ENCODE results near the gene GSK3A.

GSK3A gene

DNA sequence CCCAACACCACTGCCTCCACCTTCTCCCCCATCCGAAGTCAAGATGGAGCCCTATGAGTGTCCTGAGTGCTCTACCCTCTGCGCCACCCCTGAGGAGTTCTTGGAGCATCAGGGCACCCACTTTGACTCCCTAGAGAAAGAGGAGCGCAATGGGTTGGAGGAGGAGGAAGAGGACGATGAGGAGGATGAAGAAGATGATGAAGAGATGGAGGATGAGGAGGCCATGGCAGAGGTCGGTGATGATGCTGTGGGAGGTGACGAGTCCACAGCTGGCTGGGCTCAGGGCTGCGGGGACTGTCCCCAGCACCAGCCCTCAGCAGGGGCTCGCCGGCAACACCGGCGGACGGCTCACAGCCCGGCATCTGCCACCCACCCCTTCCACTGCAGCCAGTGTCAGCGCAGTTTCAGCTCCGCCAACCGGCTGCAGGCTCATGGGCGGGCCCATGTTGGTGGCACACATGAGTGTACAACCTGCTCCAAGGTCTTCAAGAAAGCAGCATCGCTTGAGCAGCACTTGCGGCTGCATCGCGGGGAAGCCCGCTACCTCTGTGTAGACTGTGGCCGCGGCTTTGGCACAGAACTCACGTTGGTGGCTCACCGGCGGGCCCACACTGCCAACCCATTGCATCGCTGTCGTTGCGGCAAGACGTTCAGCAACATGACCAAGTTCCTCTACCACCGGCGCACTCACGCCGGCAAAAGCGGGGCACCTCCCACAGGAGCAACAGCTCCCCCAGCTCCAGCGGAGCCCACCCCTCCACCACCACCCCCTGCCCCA lies 17.3 kb downstream of the GSK3A start:
- no peak for DNase-seq (ENCODE audit: low spot score)

DNA sequence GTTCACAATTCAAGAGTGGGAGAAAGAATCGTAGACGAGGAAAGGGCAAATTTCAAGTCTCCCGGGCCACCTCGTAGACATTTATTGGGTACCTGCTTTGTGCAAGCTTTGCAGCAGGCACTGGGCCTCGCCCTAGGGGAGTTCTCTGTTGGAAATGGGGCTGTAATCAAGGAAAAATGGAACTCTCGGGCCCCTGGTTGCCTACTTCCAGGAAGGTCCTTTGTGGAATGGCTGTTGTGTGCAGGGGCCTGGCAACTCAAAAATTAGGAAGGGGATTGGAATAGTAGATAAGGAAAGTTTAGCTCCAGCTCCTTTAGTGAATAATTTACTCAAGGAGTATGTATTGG lies 21.7 kb downstream of the GSK3A start:
- DNase-seq (ENCODE audit: low spot score), result no peak

DNA sequence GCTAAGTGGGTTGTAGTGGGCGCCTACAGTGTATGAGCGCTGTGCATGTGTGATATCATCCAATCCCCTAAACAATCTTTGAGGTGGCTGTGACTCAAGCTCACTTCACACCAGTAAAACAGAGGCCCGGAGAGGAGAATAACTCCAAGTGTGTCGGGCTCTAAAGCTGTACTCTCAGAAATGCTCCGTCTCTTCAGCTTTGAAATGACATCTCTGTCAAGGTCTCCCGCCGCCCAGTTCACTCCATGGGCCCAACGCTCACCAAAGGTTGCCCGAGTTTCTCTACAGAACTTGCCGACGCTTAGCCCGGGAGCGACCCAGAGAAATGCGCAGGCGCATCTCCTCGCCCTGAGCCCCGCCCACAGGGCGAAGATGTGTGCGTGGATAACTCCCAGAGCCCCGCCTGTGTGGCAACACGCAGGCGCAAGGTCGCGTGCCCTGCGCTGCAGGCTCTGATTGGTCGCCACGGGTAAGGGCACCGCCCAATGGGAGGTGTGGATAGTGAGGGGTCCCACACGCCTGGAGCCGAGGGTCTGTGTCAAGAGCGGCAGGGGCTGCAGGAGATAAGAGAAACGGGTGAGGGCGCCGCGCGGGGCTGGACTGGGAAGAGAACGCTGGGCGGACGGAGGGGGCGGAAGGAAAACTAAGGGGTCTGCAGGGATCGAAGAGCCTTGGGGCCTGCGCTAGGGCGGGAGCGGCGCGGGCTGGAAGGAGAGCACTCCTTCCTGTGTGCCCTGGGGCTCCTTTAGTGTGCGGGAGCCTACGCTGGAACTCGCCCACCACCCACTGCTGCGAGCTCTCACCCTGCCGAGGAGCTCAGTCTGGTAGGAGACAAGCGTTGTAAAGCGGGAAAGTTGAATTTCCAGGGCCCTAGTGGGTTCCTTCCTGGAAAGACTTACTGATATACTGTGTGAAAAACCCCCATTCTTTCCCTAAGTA lies 22.3 kb downstream of the GSK3A start, which contains the start of gene ZNF526:
Gene ZNF526 (plus strand): TSS at position 501 of the 939 bp plus-strand sequence. CDS start 4,092 bp downstream, outside the sequence.
- DNase-seq (ENCODE audit: low spot score), result peak; percentile 97

DNA sequence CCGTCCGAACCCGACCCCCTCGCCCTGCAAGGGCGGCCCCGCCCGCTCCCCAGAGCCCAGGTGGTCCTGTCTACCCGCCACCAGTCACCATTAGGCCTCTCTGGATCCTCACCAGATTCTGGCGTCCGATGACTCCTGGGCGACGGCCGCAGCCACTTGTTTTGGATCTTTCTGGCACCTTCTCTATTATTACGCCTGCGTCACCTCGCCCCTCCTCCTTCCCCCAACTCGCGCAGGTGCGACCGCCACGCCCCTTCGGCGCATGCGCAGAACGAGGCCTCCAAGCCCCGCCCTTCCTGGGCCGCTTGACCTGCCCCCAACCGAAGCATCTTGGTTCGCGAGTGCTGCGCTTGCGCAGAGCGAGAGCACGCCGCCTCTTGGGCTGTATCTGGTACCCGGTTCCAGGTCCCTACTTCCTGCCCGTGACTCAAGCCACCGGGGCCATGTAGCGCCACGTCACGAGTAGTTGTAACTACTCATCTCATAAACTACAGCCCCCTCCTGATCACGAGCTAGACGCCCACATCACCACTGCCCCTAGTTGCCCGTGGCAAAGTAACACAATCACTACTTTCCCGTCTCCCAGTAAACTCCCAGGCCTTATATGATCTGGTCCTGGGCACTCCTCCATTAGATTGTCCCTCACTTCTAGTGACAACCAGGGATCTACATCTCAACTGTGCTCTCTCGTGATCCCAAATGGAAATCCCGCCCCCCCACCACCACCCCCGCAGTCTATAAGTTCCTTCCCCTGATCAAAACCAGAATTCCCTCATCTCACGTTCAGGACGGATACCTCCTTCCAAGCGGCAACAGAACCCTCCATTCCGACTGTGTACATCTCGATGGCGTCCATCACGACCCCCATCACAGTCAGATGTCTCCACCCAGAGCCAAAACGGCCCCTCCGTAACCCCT lies 24.6 kb downstream of the GSK3A start, which contains the start of gene DEDD2:
Gene DEDD2 (minus strand): TSS at position 158 of the 918 bp plus-strand sequence. CDS start 670 bp downstream, outside the sequence.
- DNase-seq (ENCODE audit: low spot score), result peak; percentile 100

DNA sequence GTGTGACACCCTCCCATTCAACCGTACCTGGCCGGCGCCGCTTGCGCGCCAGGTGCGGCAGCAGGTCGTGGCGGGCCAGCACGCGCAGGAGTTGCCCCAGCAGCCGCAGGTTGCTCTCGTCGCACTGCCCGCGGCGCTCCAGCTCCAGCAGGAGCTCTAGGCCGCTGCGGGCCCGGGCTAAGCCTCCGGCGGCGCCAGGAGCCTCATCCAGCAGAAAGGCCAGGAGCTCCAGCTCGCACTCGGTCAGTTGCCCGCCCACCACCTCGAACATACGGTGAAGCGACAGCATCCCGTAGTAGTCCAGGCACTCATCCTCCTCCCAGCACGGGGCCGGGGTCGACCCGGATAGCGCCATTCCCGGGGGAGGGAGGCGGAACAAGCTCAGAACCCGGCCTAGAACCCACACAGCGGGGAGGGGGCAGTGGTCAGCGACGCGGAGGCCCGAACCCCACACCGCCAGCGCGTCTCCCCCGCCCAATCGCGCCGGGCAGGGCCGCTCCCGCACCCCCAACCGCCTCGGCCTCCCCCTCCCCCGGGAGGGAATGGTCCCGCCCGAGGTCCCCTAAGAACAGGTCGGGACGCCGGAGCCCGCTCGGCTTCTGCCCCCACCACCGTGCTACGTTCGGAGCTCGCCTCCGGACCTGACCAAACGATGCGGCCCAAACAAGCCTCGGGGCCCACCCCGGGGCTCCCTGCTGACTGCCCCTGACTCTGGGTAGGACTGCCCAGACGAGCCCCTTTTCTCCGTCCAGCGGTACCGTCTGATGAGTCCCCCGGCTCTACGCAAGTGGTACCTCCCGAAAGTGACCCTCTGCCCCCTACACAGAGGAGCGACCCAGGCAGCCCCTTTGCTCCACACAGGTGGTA lies 25.5 kb downstream of the GSK3A start:
- DNase-seq (ENCODE audit: low spot score), result no peak

DNA sequence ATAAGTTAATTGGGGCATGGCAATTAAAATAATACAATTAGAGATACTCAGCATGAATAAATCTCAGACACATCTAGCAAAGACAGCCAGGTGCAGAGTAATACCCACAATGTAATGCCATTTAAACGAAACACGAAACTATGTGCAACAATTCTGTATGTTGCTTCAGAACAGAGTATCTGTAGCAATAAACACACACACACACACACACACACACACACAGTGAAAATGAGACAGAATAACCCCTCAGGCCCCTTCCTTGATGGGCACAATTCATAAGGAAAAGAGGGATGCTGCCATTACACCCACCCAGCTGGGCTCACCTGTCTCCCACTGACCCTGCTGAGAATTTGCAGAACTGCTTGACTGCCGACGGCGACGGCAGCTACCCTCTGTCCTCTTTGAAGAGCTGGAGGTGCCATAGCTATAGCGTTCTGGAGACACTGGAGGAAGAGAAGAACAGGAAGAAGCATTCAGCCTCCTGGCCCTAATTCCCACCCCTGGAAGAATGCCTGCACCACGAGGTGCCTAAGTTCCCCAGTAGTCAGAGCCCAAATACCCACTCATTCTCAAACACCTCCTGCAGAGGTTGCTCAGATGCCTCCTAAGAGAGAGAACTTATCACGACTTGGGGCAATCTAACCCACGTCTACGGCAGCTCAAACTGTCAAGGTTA lies 27.5 kb downstream of the GSK3A start:
- DNase-seq (ENCODE audit: low spot score), result no peak

DNA sequence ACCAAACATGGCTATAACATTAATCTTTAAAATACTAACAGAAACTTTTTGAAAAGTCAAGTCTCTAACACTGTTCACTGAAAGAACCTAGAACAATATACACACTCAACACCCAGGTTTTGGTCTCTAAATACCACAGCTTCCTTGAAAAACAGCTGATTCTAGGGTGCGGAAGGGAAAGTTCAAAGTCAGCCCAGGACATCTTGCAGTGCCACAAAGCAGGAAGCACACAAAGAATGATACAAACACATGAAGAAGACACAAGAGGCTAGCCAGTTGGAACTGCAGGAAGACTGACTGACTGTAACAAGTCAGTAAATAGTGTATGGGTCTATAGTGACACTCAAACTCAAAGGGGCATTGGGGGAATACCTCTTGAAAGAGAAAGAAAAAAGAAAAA lies 29.5 kb downstream of the GSK3A start:
- no peak for DNase-seq (ENCODE audit: low spot score)

DNA sequence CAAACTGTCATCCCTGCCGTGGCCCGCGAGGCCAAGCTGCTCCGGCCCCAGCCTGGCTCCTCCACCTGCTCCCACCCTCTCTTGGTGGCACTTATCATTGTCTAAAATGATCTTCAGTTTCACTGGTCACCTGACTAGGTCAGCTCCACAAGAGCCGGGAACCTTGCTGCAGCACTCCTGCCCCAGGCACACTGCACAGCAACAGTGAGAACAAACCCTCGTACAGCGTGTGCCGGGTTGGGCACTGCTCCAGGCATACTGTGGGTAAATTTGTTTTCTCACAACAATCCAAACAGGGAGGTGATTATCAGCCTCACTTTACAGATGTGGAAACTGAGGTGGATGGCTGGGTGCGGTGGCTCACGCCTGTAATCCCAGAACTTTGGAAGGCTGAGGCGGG lies 33.8 kb downstream of the GSK3A start:
- DNase-seq (ENCODE audit: low spot score), result no peak

DNA sequence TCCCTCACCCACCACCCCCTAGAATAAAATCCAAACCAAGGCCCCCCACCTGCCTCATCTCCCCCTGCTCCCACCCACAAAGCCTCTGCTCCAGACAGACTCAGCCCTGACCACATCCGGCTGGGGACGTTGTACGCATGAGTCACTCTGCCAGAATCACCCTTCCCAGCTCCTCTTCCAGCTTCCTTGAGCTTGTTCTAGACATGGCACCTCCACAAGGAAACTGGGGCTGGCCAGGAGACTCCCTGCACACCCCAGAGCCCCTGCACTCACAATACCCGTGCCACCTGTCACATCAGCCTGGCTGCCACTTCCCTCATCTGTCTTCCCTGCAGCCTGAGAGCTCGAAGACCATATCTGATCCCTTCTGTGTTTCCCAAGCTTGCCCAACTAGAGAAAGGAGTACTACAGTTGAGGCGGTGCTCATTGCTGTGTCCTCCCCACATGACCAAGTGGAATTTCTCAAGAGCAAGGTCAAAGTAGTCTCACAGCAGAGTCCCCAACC lies 34.6 kb downstream of the GSK3A start:
- peak; percentile 37 for DNase-seq (ENCODE audit: low spot score)

DNA sequence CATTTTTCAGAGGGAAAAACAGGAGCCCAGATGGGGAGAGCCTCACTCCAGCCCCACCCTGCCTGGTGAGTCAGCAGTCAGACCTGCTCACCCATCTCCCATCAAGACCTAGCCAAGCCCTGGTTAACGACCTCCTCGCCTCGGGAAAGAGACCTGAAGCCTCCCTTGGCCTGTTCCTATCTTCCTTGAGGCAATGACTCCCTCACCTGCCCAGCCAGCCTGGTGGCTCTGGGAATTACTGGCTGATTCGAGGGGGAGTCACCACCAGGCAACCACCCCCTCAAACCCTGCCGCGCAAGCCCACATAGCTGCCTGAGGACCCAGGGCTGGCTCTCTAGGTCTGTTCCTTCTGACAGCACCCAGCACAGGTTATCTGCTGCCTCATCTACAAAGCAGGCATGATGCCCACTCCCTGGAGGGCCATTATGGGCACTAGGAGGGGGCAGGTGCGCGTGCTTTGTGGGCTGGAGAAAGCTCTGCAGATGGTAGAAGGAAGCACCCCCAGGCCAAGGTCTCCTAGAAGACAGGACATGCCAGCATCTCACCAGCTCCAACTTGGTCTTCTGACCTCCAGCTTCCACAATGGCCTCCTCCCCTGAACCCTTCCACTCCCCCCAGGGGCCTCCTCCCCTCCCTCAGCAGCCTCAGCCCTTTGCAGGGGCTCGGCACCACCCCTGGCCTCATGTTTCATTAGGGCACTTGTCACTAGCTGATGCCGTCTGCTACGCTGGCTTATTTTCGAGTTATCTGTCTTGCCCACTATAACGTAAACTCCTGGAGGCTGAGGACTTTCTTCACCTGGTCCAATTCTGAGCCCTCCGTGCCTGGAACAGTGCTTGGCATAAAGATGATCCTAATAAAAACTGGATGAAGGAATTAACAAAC lies 35.3 kb downstream of the GSK3A start:
- DNase-seq (ENCODE audit: low spot score), result no peak

DNA sequence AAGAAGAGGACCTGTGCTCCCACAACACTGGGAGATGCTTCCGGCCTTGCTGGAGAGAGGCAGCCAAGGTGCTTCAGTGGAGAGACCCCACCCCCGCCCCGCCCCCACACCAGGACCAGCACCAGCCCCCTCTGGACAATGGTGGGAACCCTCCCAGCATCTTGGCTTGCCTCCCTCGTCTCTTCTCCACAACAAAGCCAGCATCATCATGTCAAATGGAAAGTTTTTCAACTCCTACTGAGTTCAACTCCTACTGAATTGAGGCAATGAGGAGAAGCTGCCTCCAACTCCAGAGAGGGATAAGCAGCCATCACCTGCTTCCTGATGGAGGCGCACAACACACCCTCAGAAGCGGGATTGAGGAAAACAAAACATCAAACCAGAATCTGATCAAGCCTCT lies 37.7 kb downstream of the GSK3A start:
- no peak for DNase-seq (ENCODE audit: low spot score)

DNA sequence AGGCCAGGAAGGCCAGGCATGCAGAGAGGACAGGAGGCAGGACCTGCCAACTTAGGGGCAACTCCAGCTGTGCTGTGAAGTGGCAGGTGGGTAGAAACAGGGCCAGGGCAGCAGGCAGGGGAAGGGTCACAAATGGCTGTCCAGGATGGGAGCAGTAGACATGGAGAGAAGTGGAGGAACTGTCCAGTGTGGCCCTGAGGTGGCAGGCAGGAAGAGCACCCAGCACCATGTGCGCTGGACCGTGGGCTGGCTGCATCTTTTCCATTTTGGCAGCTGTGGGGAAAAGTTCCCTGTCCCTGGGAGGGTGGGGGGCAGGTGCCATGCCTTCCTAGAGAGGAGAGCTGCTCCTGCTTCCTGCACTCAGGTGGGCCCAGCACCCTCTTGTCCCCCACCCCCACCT lies 38.7 kb downstream of the GSK3A start:
- DNase-seq (ENCODE audit: low spot score), result no peak

DNA sequence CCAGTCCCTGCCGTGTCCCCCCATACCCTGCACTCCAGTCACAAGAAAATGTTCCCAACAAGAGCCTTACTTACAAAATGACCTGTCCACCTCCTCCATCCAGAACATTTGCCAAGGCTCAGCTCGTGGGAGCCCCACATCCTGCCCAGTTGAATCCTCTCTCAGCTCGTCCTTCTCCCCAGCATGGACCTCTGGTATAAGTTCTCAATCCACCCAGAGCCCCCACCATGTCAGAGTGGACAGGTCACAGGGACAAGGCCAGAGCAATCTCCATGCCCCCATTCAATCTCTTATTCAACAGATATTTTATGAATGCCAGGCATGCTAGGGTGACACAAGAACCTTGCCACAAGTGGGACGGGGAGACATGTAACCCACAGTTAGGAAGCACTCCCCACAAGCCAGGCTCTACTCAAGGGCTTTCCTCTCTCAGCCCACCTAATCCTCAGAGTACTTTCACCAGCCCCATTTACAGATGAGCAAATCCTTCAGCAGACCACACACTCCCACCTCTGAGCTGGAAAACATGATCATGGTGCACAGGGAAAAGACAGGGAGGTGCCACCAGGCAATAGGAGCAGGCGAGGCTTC lies 40.0 kb downstream of the GSK3A start:
- DNase-seq (ENCODE audit: low spot score), result no peak

DNA sequence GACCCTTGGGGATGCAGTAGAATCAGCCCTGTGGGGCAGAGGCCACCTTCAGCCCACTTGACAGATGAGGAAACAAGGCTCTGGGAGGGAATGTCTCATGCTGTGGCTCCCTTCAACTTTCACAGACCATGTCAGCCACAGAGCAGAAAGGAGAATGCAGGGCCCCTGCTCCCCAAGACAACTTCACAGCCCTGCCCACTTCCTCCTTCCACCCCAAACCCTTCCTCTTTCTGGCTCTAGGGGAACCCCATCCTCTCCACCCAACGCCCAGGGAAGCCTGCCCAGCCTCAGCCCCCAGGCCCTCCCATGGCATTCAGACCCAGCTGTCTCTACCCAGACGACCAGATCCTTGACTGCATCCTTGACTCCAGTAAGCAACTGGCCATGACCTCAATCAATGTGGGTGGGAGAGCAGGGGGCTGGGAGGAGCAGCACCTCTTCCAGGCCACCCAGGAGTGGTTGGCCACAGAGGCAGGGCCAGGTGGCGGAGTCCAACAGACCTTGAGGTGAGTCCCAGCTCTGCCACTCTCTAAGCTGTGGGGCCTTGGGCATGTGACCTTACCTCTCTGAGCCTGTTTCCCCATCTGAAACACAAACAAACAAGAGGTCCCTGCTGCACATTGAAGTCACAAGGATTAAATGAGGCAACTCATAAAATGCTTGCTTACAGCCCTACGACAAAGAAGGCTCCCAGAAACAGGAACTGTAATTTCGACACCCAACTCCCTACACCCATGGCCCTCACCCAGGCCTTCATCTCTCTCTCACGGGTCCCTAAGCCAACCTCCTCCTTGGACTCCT lies 40.7 kb downstream of the GSK3A start:
- peak; percentile 62 for DNase-seq (ENCODE audit: low spot score)

DNA sequence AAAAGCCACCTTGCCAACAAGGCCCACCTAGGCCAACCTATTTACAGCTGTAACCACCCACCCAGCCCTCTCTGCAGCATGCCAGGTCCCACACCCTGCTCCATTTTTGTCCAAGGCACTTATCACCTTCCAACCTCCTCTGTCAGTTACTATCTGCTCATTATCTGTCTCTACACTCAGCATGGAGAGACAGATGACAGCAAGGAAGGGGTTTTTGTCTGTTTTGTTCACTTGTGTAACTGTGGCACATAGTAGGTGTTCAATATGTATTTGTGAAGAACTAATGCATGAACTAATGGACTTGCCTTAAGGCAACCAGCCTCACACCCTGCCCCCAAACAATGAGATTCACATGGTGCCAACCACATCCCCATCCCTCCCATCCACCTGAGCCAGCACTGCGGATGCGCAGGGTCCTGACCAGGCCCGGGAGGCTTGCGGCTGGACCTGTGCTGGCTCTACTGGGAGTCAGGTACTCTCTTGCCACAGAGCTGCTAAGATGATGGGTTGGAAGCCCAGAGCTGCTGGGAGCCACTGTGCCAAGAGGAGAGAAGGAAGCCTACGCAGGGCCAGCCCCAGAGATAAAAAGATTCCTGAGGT lies 42.2 kb downstream of the GSK3A start:
- DNase-seq (ENCODE audit: low spot score), result no peak

DNA sequence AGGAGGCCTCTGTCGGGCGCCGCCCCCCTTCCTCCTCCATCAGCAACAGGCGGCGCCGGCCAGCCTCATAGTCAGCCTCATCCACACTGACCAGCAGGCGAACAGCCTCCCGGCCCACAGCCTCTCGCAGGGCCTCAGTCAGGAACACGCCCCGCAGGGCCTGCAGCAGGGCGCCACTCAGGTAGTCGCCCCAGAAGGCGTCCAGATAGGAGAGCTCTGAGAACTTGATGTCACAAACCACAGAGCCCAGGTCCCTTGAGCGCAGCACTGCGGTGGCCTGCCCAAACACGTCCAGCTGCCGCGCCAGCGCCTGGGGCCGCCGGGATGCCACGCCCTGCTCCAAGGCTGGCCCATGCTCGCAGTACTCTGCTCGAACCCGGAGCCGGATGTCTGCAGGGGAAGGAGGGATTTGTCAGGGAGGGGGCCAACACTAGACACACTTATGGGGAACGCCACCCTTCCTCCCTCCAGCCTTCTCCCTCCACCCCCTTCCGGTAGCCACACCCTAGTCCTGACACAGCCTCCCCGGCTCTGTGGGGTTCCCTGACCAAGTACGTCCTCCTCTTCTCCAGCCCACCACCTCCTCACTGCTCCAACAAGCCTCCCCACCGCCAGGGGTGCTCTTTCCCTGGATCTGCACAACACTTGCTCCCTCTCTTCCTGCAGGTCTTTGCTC lies 42.8 kb downstream of the GSK3A start:
- DNase-seq (ENCODE audit: low spot score), result peak; percentile 67

Data from CD4-positive, alpha-beta T cell treated with Interleukin-15 for 4 hours (primary cell).